K562 (cell line): ENCODE data around the gene RBL1. TPM values are rescaled to one million over a fixed set of nuclear protein-coding genes. Genes with fewer than 3 reads are reported as not detected.

Source experiments
- ARID2 ChIP-seq: fragments of 450-650 bp; IDR thresholded peaks from 2 replicates; pipeline ENCODE4 v1.6.1; 2017; ENCODE audit warnings: antibody characterized with exemption, mild to moderate bottlenecking
- BACH1 ChIP-seq: fragments of 200-800 bp; sonication (Bioruptor generic); IDR thresholded peaks from 2 replicates; pipeline ENCODE4 v1.6.1; 2016; ENCODE audit warnings: missing genetic modification characterization, missing compliant biosample characterization
- BCL6 ChIP-seq: fragments of 250-450 bp; sonication (Bioruptor Pico); IDR thresholded peaks from 2 replicates; pipeline ENCODE4 v1.4.0; 2020
- EHMT2 ChIP-seq: fragments of 450-650 bp; IDR thresholded peaks from 2 replicates; pipeline ENCODE4 v1.6.1; 2018; ENCODE audit warnings: antibody characterized with exemption
- EP300 ChIP-seq: IDR thresholded peaks from 2 replicates; pipeline ENCODE4 v1.6.1; 2012; ENCODE audit warnings: low read length, improper control_type of control experiment
- FUS ChIP-seq: fragments of 200-400 bp; formaldehyde crosslinking; optimal IDR thresholded peaks from 2 replicates; pipeline ENCODE3; 2017; ENCODE audit warnings: low read depth, low read length
- GABPB2 ChIP-seq: fragments of 250-450 bp; sonication (Bioruptor Pico); conservative IDR thresholded peaks from 2 replicates; pipeline ENCODE4 v1.5.1; 2021; ENCODE audit warnings: mild to moderate bottlenecking
- HLTF ChIP-seq: fragments of 450-650 bp; IDR thresholded peaks from 2 replicates; pipeline ENCODE4 v1.6.1; 2016
- HNRNPL ChIP-seq: fragments of 200-400 bp; formaldehyde crosslinking; IDR thresholded peaks from 2 replicates; pipeline ENCODE4 v1.6.1; 2017; ENCODE audit warnings: low read depth, mild to moderate bottlenecking, low read length
- HOXB6 ChIP-seq: fragments of 250-450 bp; sonication (Bioruptor Pico); IDR thresholded peaks from 2 replicates; pipeline ENCODE4 v1.5.1; 2022; ENCODE audit warnings: mild to moderate bottlenecking, borderline replicate concordance
- JUND ChIP-seq, 2 experiments: IDR thresholded peaks; 2 replicates in 1 of 2; 3 replicates in 1 of 2; pipeline ENCODE4 v1.6.1; 2011; ENCODE audit warnings: borderline replicate concordance in 2 of 2, low read depth in 2 of 2, low read length in 2 of 2, improper control_type of control experiment in 1 of 2, missing biosample characterization in 1 of 2, missing genetic modification characterization in 1 of 2, missing genetic modification reagents in 1 of 2
- KDM4B ChIP-seq, 2 experiments: fragments of 450-650 bp in 1 of 2; sonication (generic) in 1 of 2; IDR thresholded peaks; 2 replicates each; pipeline ENCODE4 v1.6.1; 2016 to 2017; ENCODE audit warnings: borderline replicate concordance in 2 of 2, antibody characterized with exemption in 1 of 2, low read depth in 1 of 2, mild to moderate bottlenecking in 1 of 2
- KHSRP ChIP-seq: fragments of 450-650 bp; IDR thresholded peaks from 2 replicates; pipeline ENCODE4 v1.6.1; 2017
- LEF1 ChIP-seq: fragments of 450-650 bp; IDR thresholded peaks from 2 replicates; pipeline ENCODE4 v1.6.1; 2016; ENCODE audit warnings: mild to moderate bottlenecking
- NFRKB ChIP-seq: fragments of 450-650 bp; IDR thresholded peaks from 2 replicates; pipeline ENCODE4 v1.6.1; 2016; ENCODE audit warnings: low read depth
- NFYB ChIP-seq: IDR thresholded peaks from 2 replicates; pipeline ENCODE4 v1.6.1; 2011; ENCODE audit warnings: mild to moderate bottlenecking, moderate library complexity; ENCODE audit not compliant: insufficient read length; ENCODE audit errors: extremely low read depth
- PHB ChIP-seq: fragments of 250-450 bp; sonication (Bioruptor Pico); IDR thresholded peaks from 2 replicates; pipeline ENCODE4 v1.5.0; 2021
- STAT5B ChIP-seq: fragments of 250-450 bp; sonication (Bioruptor Pico); IDR thresholded peaks from 2 replicates; pipeline ENCODE4 v1.8.0; 2021; ENCODE audit warnings: mild to moderate bottlenecking, inconsistent platforms
- TRIM28 ChIP-seq: fragments of 450-650 bp; IDR thresholded peaks from 2 replicates; pipeline ENCODE4 v1.6.1; 2017
- ZFX ChIP-seq: sonication (generic); formaldehyde crosslinking; IDR thresholded peaks from 2 replicates; pipeline ENCODE4 v1.8.0; 2022; ENCODE audit warnings: mild to moderate bottlenecking, missing genetic modification reagents, moderate library complexity
- ZNF165 ChIP-seq: fragments of 250-450 bp; sonication (Bioruptor Pico); IDR thresholded peaks from 2 replicates; pipeline ENCODE4 v1.4.0; 2020; ENCODE audit warnings: borderline replicate concordance
- ZNF239 ChIP-seq: fragments of 250-450 bp; sonication (Bioruptor Pico); IDR thresholded peaks from 2 replicates; pipeline ENCODE4 v1.4.0; 2020; ENCODE audit warnings: mild to moderate bottlenecking
- ZNF282 ChIP-seq: sonication (generic); formaldehyde crosslinking; IDR thresholded peaks from 2 replicates; pipeline ENCODE4 v1.8.1; 2023; ENCODE audit warnings: missing genetic modification reagents
- ZNF408 ChIP-seq: fragments of 250-450 bp; sonication (Bioruptor Pico); IDR thresholded peaks from 2 replicates; pipeline ENCODE4 v1.4.0; 2020; ENCODE audit warnings: low read depth, mild to moderate bottlenecking, moderate library complexity
- ZNF584 ChIP-seq: fragments of 200-800 bp; sonication (Bioruptor generic); IDR thresholded peaks from 2 replicates; pipeline ENCODE4 v1.6.1; 2016; ENCODE audit warnings: low read depth, mild to moderate bottlenecking, missing genetic modification characterization, missing compliant biosample characterization
- polyA plus RNA-seq, 8 experiments: library from polyadenylated mRNA; depleted of rRNA in 4 of 8; stranded (reverse) in 5 of 8; unstranded in 3 of 8; fragments of >200 nt; fragmentation: Nextera tagmentation in 2 of 8; fragmentation: Illumina TruSeq in 1 of 8; extraction: Ambion mirVana in 2 of 8; extraction: Trizol in 1 of 8; gene quantifications; 2 replicates each; pipeline versions ENCODE4 v1.2.1 to v1.2.3, GENCODE V29; 2011 to 2014; ENCODE audit warnings: inconsistent platforms in 1 of 8, missing spikeins in 1 of 8
- total RNA-seq, 7 experiments: library from RNA; depleted of rRNA in 6 of 7; stranded (reverse); fragments of >200 nt in 6 of 7; fragmentation: Illumina TruSeq in 2 of 7; extraction: Trizol in 2 of 7; gene quantifications; 2 replicates each; pipeline versions ENCODE4 v1.2.1 to v1.2.3, GENCODE V29; 2011 to 2021; ENCODE audit warnings: low replicate concordance in 1 of 7
- TF ChIP-seq, protein P1 (sequence below): sonication (generic); formaldehyde crosslinking; IDR thresholded peaks from 2 replicates; pipeline ENCODE4 v1.8.1; 2023; ENCODE audit warnings: mild to moderate bottlenecking, missing genetic modification reagents
- TF ChIP-seq, protein P2 (sequence below): fragments of 250-450 bp; sonication (Bioruptor Pico); IDR thresholded peaks from 2 replicates; pipeline ENCODE4 v1.8.0; 2021; ENCODE audit warnings: moderate library complexity, mild to moderate bottlenecking, inconsistent platforms
- TF ChIP-seq, protein P3 (sequence below): fragments of 250-450 bp; sonication (Bioruptor Pico); IDR thresholded peaks from 2 replicates; pipeline ENCODE4 v1.8.0; 2022; ENCODE audit warnings: inconsistent platforms, mild to moderate bottlenecking, moderate library complexity, borderline replicate concordance

Gene RBL1
- total and polyA plus RNA-seq, 9 of the 15 experiments (the other 6 are each of a cell fraction or from before 2014, with no cell fraction given) = 4.0 to 25.9 (median 15.6) TPM

DNA sequence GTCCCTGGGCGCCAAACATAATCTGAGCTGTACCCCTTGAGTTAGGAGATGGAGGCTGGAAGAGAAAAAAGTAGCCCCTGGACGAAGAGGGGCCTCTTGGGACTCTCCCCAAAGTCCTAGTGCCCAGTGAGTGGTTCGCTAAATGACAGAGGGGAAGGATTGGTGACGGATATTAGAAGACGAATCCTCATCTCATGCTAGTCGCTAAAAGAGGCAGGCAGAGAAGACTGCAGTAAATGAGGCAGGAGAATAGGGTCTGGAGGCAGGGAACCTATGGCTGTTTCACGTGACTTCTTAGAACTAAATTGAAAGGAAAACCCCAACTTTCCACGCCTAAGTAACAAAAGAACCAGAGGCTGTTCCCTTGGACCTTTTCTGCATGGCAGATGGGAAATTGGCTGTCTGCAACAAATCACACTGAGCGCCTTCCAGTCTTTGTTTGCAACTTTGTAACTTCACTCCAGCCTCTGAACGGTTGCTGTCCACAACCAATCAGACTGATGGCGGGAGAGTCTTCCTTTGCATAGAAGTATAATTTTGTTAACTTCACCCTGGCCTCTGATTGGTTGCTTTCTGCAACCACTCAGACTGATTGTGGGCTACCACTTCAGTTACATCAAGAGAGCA is 731 bp upstream of the RBL1 start (continued):
- TF ChIP-seq, protein P1, sequence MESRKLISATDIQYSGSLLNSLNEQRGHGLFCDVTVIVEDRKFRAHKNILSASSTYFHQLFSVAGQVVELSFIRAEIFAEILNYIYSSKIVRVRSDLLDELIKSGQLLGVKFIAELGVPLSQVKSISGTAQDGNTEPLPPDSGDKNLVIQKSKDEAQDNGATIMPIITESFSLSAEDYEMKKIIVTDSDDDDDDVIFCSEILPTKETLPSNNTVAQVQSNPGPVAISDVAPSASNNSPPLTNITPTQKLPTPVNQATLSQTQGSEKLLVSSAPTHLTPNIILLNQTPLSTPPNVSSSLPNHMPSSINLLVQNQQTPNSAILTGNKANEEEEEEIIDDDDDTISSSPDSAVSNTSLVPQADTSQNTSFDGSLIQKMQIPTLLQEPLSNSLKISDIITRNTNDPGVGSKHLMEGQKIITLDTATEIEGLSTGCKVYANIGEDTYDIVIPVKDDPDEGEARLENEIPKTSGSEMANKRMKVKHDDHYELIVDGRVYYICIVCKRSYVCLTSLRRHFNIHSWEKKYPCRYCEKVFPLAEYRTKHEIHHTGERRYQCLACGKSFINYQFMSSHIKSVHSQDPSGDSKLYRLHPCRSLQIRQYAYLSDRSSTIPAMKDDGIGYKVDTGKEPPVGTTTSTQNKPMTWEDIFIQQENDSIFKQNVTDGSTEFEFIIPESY (CRISPR knock-in tag) = no peak; the same call in 1 of the 2 replicates
- TF ChIP-seq BCL6 (CRISPR knock-in tag) (no peak), STAT5B (CRISPR knock-in tag) (no peak), ZNF282 (CRISPR knock-in tag) (no peak), NFYB (peak; percentile 56), KHSRP (no peak), EHMT2 (no peak), JUND (IDR thresholded peaks at IDR 0.05; ENCODE audit: borderline replicate concordance, low read depth, low read length) (no peak), JUND (tag; IDR thresholded peaks at IDR 0.05; ENCODE audit: borderline replicate concordance, low read depth, low read length) (0 out of 3 replicates have a peak, but pooled peaks have one; percentile 11), FUS (no peak), PHB (CRISPR knock-in tag) (no peak), GABPB2 (CRISPR knock-in tag) (no peak), NFRKB (no peak), HOXB6 (no peak), ZNF165 (CRISPR knock-in tag) (no peak), KDM4B (IDR thresholded peaks at IDR 0.05; ENCODE audit: borderline replicate concordance in 2 of 2, low read depth in 1 of 2) (no peak), HNRNPL (no peak), LEF1 (no peak), TRIM28 (no peak), ZNF584 (CRISPR knock-in tag) (no peak), HLTF (no peak), BACH1 (tag) (peak; percentile 52; the same call in 1 of the 2 replicates), ZNF239 (no peak), ZFX (CRISPR knock-in tag) (peak; percentile 9; the same call in 1 of the 2 replicates), ZNF408 (CRISPR knock-in tag) (no peak), EP300 (no peak), ARID2 (no peak)
- TF ChIP-seq, protein P2, sequence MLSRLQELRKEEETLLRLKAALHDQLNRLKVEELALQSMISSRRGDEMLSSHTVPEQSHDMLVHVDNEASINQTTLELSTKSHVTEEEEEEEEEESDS (CRISPR knock-in tag) = no peak
- TF ChIP-seq, protein P3, sequence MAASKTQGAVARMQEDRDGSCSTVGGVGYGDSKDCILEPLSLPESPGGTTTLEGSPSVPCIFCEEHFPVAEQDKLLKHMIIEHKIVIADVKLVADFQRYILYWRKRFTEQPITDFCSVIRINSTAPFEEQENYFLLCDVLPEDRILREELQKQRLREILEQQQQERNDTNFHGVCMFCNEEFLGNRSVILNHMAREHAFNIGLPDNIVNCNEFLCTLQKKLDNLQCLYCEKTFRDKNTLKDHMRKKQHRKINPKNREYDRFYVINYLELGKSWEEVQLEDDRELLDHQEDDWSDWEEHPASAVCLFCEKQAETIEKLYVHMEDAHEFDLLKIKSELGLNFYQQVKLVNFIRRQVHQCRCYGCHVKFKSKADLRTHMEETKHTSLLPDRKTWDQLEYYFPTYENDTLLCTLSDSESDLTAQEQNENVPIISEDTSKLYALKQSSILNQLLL (CRISPR knock-in tag) = no peak
